Spleen (tissue), 11 donors: ENCODE measurements around the gene MLXIP. TPM values are rescaled to one million over a fixed set of nuclear protein-coding genes. Genes with fewer than 3 reads are reported as not detected.

Experiments used
- DNase-seq: peaks from one replicate; pipeline ENCODE4 v3.0.0-alpha.2; 2020
- H3K27ac ChIP-seq, 8 donors: fragments of 200-600 bp; sonication (generic) in 7 of 8; 1 replicate in 4 of 8; 2 replicates in 4 of 8; pipeline versions ENCODE4 v1.5.0 to v1.8.0; 2016 to 2021; ENCODE audit warnings: inconsistent platforms in 4 of 8, mild to moderate bottlenecking in 4 of 8, moderate library complexity in 1 of 8
- H3K27me3 ChIP-seq, 7 donors: fragments of 200-600 bp; sonication (generic) in 6 of 7; replicated peaks in 1 of 7; 1 replicate in 4 of 7; 2 replicates in 3 of 7; pipeline versions ENCODE4 v1.5.0 to v1.8.0; 2016 to 2021; ENCODE audit warnings: inconsistent platforms in 3 of 7, mild to moderate bottlenecking in 1 of 7
- H3K36me3 ChIP-seq, 6 donors: fragments of 200-600 bp; sonication (generic) in 5 of 6; 1 replicate in 4 of 6; 2 replicates in 2 of 6; pipeline versions ENCODE4 v1.5.0 to v1.8.0; 2016 to 2021; ENCODE audit warnings: inconsistent platforms in 2 of 6
- H3K4me1 ChIP-seq, 6 donors: fragments of 200-600 bp; sonication (generic) in 5 of 6; 1 replicate in 3 of 6; 2 replicates in 3 of 6; pipeline versions ENCODE4 v1.5.0 to v1.8.0; 2016 to 2021; ENCODE audit warnings: inconsistent platforms in 3 of 6
- H3K4me3 ChIP-seq, 8 donors: fragments of 200-600 bp; sonication (generic) in 7 of 8; 1 replicate in 4 of 8; 2 replicates in 4 of 8; pipeline versions ENCODE4 v1.5.0 to v1.8.0; 2016 to 2021; ENCODE audit warnings: inconsistent platforms in 4 of 8, mild to moderate bottlenecking in 4 of 8, moderate library complexity in 2 of 8
- H3K9me3 ChIP-seq, 8 donors: fragments of 200-600 bp; sonication (generic) in 7 of 8; 1 replicate in 4 of 8; 2 replicates in 4 of 8; pipeline versions ENCODE4 v1.5.0 to v1.8.0; 2016 to 2021; ENCODE audit warnings: inconsistent platforms in 4 of 8
- CTCF ChIP-seq, 11 experiments: fragments of 200-600 bp in 7 of 11; fragments of 450-650 bp in 4 of 11; sonication (generic) in 4 of 11; IDR thresholded peaks in 8 of 11; conservative IDR thresholded peaks in 3 of 11; 1 replicate in 7 of 11; 2 replicates in 4 of 11; pipeline versions ENCODE4 v1.4.0 to v1.8.0; 2016 to 2021; ENCODE audit warnings: antibody characterized with exemption in 11 of 11, inconsistent platforms in 4 of 11, mild to moderate bottlenecking in 1 of 11
- POLR2A ChIP-seq, 3 donors: fragments of 450-650 bp; IDR thresholded peaks; one replicate each; pipeline ENCODE4 v1.5.1; 2017; ENCODE audit warnings: antibody characterized with exemption in 3 of 3, mild to moderate bottlenecking in 1 of 3
- POLR2AphosphoS5 ChIP-seq, 3 donors: sonication (generic); formaldehyde crosslinking; IDR thresholded peaks; one replicate each; pipeline ENCODE4 v1.5.1; 2017; ENCODE audit warnings: antibody characterized with exemption in 3 of 3
- WGBS, 5 donors: extraction: QIAGEN DNeasy Blood & Tissue Kit in 3 of 5; methylation state at CpG; one replicate each; pipeline versions ENCODE4 v1.1.5 to v1.1.7; 2013 to 2018; 5-methylcytosine and 5-hydroxymethylcytosine counted together
- intact Hi-C: fragments of 100-400 bp; cut with DNase I; formaldehyde crosslinking; loops from one replicate; pipeline ENCODE4 v1.15.0; 2023; ENCODE audit warnings: low total_unique reads
- polyA plus RNA-seq, 3 donors: library from polyadenylated mRNA; stranded (reverse); fragments of 200-250 nt; gene quantifications; one replicate each; pipeline ENCODE4 v1.2.1, GENCODE V29; 2013
- total RNA-seq, 7 donors: library from RNA; depleted of rRNA in 3 of 7; stranded (reverse); fragments of >200 nt in 3 of 7; fragmentation: NEBNext Ultra II Directional in 4 of 7; extraction: Animal tissue kit (Norgen Biotek cat#: 25700) in 4 of 7; gene quantifications; one replicate each; pipeline versions ENCODE4 v1.1.0 to v1.2.1, GENCODE V29; 2016 to 2021
- donor health status: healthy with polysubstance abuse.
- donor health status: DM: no; HTN: no; CAD: no; lungs with moderate emphysema.
- donor health status: DM: no; HTN: no; CAD: no.
- donor health status: Bipolar disorder and iron deficiency.
- donor health status: healthy.
- donor health status: DM: no; HTN: no; CAD: no.
- donor health status: DM: yes; HTN: yes; CAD: no.

MLXIP gene
- total and polyA plus RNA-seq, 10 donors: 7.8 to 97.1 (median 66.8) TPM

- peak overlapping the region in 2 of 8 donors; percentile 39 to 92 for H3K27ac ChIP-seq
- no peaks in the 10 kb centered on the region for H3K27me3 ChIP-seq
- H3K4me1 ChIP-seq: peaks cover 54 to 100% (median 94%) of the 10 kb centered on the region in 6 donors
- no peak for DNase-seq
- peaks cover 0 to 58% (median 15%) of the 10 kb centered on the region in 6 donors for H3K36me3 ChIP-seq
- 76 to 94% (median 86%) methylated on average over 13 of the region's 13 CpGs for WGBS, 5 donors
- TF ChIP-seq POLR2A (IDR thresholded peaks at IDR 0.05) (no peak), POLR2AphosphoS5 (IDR thresholded peaks at IDR 0.05) (no peak), CTCF (IDR thresholded peaks at IDR 0.05 in 8 of 11, conservative IDR thresholded peaks at IDR 0.05 in 3 of 11) (no peak)
- H3K4me3 ChIP-seq: no peak overlapping the region
- intact Hi-C loops: no loop called here
- H3K9me3 ChIP-seq: no peaks in the 10 kb centered on the region
Measured at GRCh38 chr12:122084857-122085405, 6.4 kb downstream of the MLXIP start.

- TF ChIP-seq POLR2AphosphoS5 (IDR thresholded peaks at IDR 0.05) (no peak), POLR2A (IDR thresholded peaks at IDR 0.05) (no peak), CTCF (IDR thresholded peaks at IDR 0.05 in 8 of 11, conservative IDR thresholded peaks at IDR 0.05 in 3 of 11) (no peak)
- no peaks in the 10 kb centered on the region for H3K9me3 ChIP-seq
- H3K36me3 ChIP-seq: peaks cover 0 to 58% (median 15%) of the 10 kb centered on the region in 6 donors
- no peak overlapping the region for H3K4me3 ChIP-seq
- peaks cover 58 to 100% (median 93%) of the 10 kb centered on the region in 6 donors for H3K4me1 ChIP-seq
- no peaks in the 10 kb centered on the region for H3K27me3 ChIP-seq
- WGBS, 5 donors: 86 to 91% (median 89%) methylated on average over 5 of the region's 5 CpGs
- DNase-seq: no peak
- peak overlapping the region in 5 of 8 donors; percentile 7 to 70 (median 39) for H3K27ac ChIP-seq
- intact Hi-C loops: no loop called here
Measured at GRCh38 chr12:122085591-122085990, 7.0 kb downstream of the MLXIP start.

GRCh38 chr12:122086116-122086515 lies 7.6 kb downstream of the MLXIP start:
- DNase-seq: no peak
- TF ChIP-seq POLR2AphosphoS5 (IDR thresholded peaks at IDR 0.05) (no peak), CTCF (IDR thresholded peaks at IDR 0.05 in 8 of 11, conservative IDR thresholded peaks at IDR 0.05 in 3 of 11) (no peak), POLR2A (IDR thresholded peaks at IDR 0.05) (no peak)
- Histone ChIP-seq H3K27me3 (no peaks in the 10 kb centered on the region), H3K4me3 (no peak overlapping the region), H3K9me3 (no peaks in the 10 kb centered on the region), H3K4me1 (peaks cover 57 to 100% (median 93%) of the 10 kb centered on the region in 6 donors), H3K27ac (peak overlapping the region in 6 of 8 donors; percentile 7 to 70 (median 32)), H3K36me3 (peaks cover 0 to 58% (median 15%) of the 10 kb centered on the region in 6 donors)
- WGBS, 5 donors: 68 to 87% (median 84%) methylated on average over 8 of the region's 8 CpGs
- intact Hi-C loops: no loop called here

GRCh38 chr12:122086641-122087285 lies 8.2 kb downstream of the MLXIP start:
- Histone ChIP-seq H3K9me3 (no peaks in the 10 kb centered on the region), H3K36me3 (peaks cover 0 to 58% (median 15%) of the 10 kb centered on the region in 6 donors), H3K27me3 (no peaks in the 10 kb centered on the region), H3K4me1 (peaks cover 53 to 100% (median 93%) of the 10 kb centered on the region in 6 donors), H3K4me3 (no peak overlapping the region), H3K27ac (peak overlapping the region in 5 of 8 donors; percentile 9 to 70 (median 48))
- TF ChIP-seq CTCF (IDR thresholded peaks at IDR 0.05 in 8 of 11, conservative IDR thresholded peaks at IDR 0.05 in 3 of 11) (no peak), POLR2A (IDR thresholded peaks at IDR 0.05) (no peak), POLR2AphosphoS5 (IDR thresholded peaks at IDR 0.05) (peak in 2 of 3 donors; percentile 11 to 25)
- DNase-seq: no peak
- intact Hi-C loops: no loop called here
- 79 to 91% (median 85%) methylated on average over 13 to 18 of the region's 18 CpGs for WGBS, 5 donors
